Measurements from ENCODE around the gene ARHGDIG.
"Not testable (repeated sequence)": the region's sequence is repeated elsewhere in the genome, so short reads cannot be mapped to it uniquely, and the experiment has no call there.

DNA sequence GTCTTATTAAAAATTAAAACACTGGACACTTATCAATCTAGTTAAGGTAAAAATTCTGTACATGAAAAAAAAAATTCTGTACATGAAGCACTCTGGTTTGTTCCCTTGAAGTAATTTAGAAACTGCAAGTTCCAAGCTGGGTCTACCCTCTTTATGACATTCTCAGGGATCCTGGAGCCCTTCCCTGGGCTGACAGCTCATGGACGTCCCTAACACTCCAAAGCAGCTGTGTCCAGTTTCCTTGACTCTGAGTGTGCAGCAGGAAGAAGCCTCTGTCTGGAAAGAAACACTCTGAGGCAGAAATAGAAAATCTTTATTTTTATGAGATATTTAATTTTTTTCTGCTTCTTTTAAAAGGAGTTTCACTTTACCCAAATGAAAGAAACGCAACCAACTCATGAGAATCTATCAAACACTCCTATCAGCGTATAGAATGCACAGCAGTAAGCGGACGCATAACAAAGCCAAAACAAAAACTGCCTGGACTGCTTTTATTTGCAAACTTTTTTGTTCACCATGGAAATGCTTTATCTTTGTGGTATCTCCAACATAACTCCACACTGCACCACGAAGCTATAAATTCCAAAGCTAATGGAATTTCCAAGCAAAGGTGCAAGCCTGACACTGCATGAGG lies 50.9 kb downstream of the ARHGDIG start:
- TF ChIP-seq, protein P1, sequence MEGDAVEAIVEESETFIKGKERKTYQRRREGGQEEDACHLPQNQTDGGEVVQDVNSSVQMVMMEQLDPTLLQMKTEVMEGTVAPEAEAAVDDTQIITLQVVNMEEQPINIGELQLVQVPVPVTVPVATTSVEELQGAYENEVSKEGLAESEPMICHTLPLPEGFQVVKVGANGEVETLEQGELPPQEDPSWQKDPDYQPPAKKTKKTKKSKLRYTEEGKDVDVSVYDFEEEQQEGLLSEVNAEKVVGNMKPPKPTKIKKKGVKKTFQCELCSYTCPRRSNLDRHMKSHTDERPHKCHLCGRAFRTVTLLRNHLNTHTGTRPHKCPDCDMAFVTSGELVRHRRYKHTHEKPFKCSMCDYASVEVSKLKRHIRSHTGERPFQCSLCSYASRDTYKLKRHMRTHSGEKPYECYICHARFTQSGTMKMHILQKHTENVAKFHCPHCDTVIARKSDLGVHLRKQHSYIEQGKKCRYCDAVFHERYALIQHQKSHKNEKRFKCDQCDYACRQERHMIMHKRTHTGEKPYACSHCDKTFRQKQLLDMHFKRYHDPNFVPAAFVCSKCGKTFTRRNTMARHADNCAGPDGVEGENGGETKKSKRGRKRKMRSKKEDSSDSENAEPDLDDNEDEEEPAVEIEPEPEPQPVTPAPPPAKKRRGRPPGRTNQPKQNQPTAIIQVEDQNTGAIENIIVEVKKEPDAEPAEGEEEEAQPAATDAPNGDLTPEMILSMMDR (IDR thresholded peaks at IDR 0.05): not testable (repeated sequence)
- not testable (repeated sequence) for TF ChIP-seq ZFX (IDR thresholded peaks at IDR 0.05; ENCODE audit: borderline replicate concordance)

Data from 22Rv1 (cell line).